HG02938 (cell line): ENCODE measurements around the gene IFRD1.
"Not testable (repeated sequence)": the region's sequence is repeated elsewhere in the genome, so short reads cannot be mapped to it uniquely, and the experiment has no call there.

Experiments used
- ATAC-seq: cut with Tn5 transposase; IDR thresholded peaks from one replicate; pipeline ENCODE4 v1.9.1; 2021; ENCODE audit warnings: mild to moderate bottlenecking, moderate library complexity; ENCODE audit not compliant: unreplicated experiment

IFRD1 gene

DNA sequence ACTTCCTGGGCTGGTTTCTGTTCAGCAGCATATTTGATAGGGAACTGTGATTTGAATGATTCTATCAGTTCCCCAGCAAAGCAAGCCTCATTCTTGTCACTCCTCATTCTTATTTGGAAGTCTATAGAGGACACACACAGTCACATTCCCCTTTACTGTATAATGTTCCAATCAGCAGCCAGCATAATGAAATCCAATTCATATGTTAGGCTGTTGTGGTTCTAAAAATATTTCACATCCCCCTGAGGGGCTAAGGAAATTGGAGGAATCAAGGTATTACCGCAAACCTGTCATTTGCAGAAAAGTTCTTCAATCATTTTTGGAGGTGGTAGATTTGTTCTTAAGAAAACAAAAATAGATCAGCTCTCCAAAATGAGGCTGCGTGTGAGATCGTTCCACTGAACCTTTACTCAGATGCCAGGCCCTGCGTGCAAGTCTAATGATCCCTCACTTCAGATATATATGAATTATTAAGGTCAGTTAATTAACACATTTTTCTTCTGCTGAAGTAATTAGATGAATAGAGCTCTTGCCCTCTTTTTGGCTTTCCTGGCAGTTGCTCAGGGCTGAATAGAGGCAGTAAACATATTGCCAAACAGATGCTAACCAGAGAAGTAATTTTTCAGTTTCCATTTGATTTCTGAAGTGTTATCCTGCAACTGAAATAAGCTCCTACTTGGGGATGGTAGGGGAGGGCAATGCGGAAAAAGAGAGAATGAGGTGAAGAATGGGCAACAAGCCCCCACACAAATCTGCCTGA, 62.4 kb downstream of the IFRD1 start:
- no peak for ATAC-seq

DNA sequence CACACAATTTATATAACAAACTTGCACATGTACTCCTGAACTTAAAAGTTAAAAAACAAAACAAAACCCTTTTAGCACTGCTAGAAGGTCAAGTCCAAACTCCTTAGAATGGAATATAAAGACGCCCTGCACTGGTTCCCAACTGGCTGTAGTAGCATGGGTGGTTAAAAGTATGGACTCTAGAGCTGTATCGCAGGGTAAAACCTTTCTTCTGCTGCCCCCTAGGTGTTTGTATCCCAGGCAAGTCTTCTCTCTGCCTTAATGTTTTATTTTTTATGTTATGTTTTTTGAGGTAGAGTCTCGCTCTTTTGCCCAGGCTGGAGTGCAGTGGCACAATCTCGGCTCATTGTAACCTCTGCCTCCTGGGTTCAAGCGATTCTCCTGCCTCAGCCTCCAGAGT, 65.7 kb downstream of the IFRD1 start:
- no peak for ATAC-seq

DNA sequence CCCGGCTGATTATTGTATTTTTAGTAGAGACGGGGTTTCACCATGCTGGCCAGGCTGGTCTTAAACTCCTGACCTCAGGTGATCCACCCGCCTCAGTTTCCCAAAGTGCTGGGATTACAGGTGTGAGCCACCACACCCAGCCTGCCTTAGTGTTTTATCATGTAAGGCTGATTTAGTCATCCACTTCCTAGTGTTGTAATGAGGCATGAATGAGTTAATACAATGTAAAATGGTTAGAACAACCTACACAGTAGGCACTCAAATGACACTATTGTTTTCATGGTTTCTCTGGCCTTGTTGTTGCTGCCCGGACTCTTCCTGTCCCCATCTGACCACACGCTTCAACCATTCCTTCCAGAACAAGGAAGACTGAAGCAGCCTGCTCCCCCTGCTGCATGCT, 66.2 kb downstream of the IFRD1 start:
- not testable (repeated sequence) for ATAC-seq

DNA sequence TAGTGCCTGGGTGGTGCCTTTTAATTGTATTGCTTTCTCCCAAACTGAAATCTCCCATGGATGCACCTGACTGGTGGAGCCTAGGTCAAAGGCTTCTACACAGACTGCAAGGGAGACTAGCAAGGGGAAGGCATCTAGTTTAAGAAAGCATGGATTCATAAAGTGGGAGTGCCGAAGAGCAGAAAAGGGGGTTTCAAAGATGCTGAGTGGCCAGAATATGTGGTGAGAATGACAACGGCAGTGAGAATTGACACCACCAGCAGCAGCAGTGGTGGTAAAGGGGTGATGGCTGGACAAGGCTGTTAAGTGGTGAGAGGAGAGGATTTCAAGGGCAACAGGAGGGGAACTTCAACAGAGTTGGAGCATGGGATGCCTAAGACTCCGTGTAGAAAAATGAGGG, 67.2 kb downstream of the IFRD1 start:
- no peak for ATAC-seq

DNA sequence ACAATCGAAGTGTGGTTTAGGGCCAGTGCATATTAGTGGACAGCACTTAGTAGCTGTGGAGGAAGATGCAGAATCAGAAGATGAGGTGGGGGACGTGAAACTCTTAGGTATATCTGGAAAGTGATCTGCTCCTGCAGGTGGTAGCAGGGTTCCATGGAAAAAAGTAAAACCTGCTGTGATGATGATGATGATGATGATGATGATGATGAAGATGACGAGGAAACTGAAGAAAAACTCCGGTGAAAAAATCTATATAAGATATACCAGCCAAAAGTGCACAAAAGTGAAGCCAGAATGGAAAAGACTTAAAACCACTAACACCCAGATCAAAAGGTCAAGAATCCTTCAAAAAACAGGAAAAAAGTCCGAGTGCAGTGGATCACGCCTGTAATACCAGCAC, 70.5 kb downstream of the IFRD1 start:
- no peak for ATAC-seq

DNA sequence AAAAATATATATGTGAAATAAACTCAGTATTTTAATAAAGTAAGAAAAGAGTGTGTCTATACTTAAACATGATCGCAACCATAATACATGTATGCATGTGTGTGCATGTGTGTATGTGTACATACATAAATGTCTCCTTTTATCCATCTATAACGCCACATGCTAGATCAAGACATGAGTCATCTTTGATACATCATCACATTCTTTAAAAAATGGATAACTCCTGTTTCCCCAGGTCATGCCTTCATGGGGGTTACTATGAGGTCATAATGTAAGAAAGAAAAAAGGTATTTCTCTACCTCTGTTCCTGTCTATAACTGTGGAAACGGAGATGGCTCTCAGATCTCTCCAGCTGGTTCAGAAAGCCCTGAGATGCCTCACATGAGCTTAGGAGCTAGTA, 71.7 kb downstream of the IFRD1 start:
- ATAC-seq = no peak

DNA sequence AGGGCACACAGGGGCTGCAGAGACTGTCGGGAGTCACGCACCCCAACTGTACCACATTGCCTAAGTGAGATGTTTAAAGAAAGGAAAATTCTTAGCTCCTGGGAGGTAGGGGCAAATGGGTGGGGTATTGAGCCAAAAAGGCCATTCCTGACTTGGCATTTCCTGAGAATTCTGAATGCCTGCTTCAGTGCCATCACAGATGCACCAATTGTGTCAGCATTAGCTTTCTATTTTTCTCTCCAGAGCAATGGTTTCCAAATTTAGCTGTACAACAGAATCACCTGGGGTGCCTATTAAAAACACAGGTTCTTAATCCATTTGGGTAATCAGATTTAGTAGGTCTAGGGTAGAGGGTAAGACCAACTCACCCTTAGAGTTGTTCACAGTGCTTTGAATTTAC, 73.6 kb downstream of the IFRD1 start:
- no peak for ATAC-seq
